Fibroblast of skin of back (primary cell): ENCODE data around the gene LFNG.
"Not testable (repeated sequence)": the region's sequence is repeated elsewhere in the genome, so short reads cannot be mapped to it uniquely, and the experiment has no call there.

Source experiments
- DNase-seq: peaks from one replicate; pipeline ENCODE4 v3.0.0-alpha.2; 2013

The LFNG gene

DNA sequence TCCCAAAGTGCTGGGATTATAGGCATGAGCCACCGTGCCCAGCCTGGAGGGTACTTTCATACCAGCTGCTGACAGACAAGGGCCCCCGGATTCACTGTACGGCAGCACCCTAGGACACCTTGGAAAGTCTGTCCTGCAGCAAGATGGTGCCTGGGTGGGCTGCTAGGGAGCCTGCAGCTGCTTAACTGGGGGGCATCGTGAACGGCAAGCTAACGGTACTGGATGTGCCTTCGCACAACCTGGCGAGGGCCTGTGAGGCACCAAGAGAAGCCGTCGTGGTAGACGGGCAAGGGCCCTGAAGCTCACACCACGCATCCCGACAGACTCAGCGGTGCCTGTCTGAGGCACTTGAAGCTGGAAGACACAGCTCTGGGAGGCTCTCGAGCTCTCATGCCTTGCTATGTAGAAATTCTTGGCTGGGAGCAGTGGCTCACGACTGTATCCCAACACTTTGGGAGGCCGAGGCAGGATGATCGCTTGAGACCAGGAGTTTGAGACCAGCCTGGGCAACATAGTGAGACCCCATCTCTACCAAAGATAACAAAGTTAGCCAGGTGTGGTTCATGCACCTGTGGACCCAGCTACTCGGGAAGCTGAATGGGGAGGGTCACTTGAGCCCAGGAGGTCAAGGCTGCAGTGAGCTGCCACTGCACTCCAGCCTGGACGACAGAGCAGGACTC, 26.3 kb downstream of the LFNG start:
- no peak for DNase-seq

DNA sequence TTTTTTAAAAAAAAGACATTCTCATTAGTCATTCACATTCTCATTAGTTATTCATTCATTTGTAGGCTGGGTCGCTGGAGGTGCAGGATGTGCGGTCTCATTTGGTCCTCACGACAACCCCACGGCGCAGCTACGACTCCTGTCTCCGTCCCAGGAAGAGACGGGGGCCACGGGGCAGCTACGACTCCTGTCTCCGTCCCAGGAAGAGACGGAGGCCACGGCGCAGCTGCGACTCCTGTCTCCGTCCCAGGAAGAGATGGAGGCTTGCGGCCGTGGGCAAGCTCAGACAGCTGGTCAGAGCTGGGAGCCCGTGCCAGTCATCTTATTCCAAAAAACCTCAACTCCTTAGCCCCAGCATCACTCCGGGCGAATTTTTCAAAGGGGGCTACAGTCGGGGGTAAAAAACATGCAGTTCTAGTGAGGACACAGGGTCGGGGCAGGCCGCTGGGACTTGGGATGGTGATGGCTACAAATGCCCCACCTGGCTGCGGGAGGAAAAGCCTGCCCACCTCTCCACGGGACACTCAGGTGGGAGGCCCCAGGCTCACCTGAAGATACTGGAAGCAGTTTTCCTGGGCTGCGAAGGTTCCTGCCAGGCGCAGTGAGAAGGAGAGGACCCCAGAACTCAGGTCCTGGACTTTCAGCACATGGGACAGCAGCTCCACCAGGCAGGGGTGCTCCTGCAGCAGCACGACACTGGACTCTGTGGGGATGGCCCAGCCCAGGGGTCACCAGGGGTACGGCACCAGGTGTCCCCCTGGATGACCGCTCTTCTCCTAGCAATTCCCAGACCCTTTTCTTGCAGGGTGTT, 27.4 kb downstream of the LFNG start:
- no peak for DNase-seq

- no peak for DNase-seq
Observed at GRCh38 chr7:2551418-2551817, 31.8 kb downstream of the LFNG start.

- no peak for DNase-seq
Observed at GRCh38 chr7:2553108-2553507, 33.5 kb downstream of the LFNG start.

DNA sequence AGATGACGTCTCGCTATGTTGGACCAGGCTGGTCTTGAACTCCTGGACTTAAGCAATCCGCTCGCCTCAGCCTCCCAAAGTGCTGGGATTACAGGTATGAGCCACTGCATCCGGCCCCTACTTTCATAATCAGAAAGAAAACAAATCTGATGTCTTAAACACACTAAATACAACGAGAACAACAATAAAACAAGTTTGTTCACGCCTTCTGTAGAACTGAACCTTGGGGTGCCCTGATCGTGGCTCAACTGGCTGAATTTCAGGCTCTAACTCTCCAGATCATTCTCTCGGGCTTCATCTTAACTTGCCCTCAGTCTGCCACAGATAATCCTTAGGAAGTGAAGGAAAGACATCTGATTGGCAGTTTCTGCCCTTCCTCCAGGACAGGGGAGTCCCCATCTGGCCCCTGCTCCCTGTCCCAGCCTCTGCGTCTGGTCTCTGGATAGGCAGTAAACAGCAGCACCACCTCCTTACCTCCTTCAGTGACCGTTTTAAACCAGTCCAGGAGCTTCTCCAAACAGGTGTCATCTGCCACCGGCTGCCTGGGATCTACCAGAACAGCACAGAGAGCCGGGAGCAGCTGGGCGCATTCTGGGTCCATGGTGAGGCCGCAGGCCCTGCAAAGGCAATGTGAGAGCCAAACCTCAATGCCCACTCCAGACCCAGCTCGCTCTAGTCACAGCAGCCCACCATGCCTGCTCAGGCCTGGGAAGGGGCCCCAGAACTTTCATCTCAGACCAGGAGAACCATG, 34.4 kb downstream of the LFNG start:
- DNase-seq: no peak

GRCh38 chr7:2554661-2555111, 35.1 kb downstream of the LFNG start:
- no peak for DNase-seq

- DNase-seq: peak; percentile 92
Observed at GRCh38 chr7:2555121-2556052, 35.8 kb downstream of the LFNG start, which contains the start of gene BRAT1. Gene BRAT1, minus strand, starts transcription at chr7:2555524. Its CDS starts 1,093 bp downstream, at chr7:2554431.

DNA sequence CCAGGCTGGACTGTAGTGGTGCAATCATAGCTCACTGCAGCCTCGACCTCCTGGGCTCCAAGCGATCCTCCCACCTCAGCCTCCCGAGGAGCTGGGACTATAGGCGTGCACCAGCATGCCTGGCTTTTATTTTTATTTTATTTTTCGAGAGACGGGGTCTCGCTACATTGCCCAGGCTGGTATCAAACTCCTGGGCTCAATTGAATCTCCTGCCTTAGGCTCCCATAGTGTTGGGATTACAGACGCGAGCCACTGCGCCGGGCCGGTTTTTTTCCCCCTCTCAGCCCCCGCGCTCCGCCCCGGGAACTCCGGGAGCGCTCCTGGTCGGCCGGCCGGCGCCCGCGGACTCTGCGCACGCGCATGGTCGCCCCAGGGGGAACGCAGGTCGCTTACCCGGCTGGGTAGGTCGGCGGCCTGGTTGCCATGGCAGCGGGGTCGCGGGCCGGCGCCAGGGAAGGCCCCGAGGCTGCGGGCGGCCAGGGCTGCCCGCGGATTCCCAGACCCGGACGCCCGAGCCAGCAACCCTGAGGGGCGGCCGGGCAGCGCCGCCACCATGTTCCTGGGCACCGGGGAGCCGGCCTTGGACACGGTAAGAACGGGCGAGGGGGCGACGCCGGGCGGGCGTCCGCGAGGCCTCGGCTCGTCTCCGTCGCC, 39.2 kb downstream of the LFNG start, which contains the start of gene IQCE:
IQCE (plus strand) TSS at position 351 of the 654 bp plus-strand sequence; CDS start at position 554, 203 bp downstream.
- DNase-seq: peak; percentile 87

DNA sequence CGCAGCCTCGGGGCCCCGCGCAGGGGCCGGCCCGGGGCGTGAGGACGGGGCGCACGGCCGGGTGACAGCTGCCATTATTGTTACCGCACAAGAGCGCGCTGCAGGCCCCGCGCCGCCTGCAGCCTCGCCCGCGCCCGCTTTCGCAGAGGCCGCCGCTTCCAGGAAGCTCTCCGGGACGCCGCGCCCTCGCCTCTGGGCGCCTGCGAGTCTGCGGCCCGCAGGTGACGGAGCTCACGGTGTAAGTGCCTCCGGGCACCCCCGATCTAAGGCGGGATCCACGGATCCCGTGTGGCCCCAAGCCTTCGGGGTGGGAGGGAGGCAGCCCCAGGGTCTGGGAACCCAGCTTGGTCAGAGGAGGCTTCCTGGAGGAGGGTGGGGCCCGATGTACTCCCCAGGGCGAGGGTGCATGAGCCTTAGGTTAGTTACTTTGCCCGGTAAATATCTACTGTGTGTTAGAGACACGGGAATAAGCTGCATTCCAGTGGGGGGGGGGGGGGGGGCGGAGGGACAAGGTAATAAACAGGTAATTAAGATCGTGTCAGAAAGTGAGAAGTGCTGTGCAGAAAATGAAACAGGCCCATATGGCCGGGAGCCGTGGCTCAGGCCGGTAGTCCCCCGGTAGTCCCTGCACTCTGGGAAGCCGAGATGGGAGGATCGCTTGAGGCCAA, 39.8 kb downstream of the LFNG start:
- no peak for DNase-seq

DNA sequence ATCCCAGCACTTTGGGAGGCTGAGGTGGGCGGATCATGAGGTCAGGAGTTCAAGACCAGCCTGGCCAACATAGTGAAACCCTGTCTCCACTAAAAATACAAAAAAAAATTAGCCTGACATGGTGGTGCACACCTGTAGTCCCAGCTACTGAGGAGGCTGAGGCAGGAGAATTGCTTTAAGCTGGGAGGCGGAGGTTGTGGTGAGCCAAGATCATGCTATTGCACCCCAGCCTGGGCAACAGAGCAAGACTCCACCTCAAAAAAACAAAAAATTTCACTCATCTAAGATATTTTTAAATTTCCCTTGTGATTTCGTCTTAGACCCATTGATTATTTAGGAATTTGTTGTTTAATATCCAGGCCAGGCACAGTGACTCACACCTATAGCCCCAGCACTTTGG, 44.4 kb downstream of the LFNG start:
- not testable (repeated sequence) for DNase-seq

- no peak for DNase-seq
Observed at GRCh38 chr7:2564970-2565540, 45.5 kb downstream of the LFNG start.

DNA sequence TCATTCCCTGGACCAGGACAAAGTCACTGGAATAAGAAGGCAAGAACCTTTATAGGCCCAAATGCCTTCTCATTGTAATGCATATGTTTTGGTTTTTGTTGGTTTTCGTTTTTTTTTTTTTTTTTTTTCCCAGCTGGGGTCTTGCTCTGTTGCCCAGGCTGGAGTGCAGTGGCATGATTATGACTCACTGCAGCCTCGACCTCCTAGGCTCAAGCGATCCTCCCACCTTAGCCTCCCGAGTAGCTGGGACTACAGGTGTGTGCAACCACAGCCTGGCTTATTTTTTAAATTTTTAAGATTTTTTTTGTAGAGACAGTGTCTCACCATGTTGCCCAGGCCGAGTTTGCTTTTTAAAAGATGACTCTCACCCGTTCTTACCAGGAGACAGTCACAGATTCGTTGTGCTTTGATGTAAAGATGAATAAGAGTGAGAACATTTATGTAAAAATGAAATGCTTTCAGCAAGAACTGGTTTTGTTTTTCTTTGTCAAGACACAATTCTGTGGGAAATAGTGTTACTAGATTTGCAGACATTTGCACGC, 46.8 kb downstream of the LFNG start:
- peak; percentile 38 for DNase-seq

GRCh38 chr7:2566890-2567678, 47.5 kb downstream of the LFNG start:
- no peak for DNase-seq

- peak; percentile 40 for DNase-seq
Observed at GRCh38 chr7:2567679-2568278, 48.2 kb downstream of the LFNG start.

DNA sequence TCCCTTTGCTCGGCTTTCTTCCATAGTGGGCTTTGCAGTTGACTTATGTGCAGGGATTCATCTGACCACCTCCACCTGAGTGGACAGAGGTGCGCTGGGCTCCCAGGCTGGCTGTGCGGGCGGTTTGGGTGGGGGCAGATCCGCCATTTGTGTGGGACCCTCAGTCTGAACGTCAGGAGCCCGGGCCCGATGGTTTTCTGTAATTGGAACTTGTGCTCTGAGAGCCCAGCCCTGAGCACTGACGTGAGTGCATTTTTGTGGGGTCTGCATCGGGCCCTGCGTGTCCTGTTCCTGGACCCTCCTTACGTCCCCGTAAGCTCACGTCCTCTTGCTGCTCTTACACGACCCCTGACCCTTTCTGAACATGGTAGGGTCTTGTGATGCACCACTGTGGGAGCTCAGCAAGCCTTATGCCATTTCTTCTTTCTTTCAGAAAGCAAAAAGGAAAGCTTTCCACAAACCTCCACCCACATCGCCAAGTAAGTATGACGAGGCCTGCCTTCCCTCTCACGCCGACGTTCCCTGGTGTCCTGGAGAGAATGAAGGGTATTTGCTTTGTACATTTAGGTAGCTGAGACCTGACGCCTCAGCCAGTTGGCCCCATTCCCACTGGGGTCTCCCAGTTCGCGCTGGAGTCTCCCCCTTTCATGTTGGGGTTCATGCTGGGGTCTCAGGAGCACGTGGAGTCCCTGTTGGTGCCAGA, 49.1 kb downstream of the LFNG start:
- no peak for DNase-seq

- no peak for DNase-seq
Observed at GRCh38 chr7:2569421-2569820, 49.8 kb downstream of the LFNG start.

GRCh38 chr7:2570021-2570420, 50.4 kb downstream of the LFNG start:
- no peak for DNase-seq

GRCh38 chr7:2571409-2571808, 51.8 kb downstream of the LFNG start:
- DNase-seq: no peak
